ENCODE data around the gene TMC4. TPM values are rescaled to one million over a fixed set of nuclear protein-coding genes. Genes with fewer than 3 reads are reported as not detected.

TMC4 gene
- 0.09 and 0.28 TPM in 2 replicates for total RNA-seq

DNA sequence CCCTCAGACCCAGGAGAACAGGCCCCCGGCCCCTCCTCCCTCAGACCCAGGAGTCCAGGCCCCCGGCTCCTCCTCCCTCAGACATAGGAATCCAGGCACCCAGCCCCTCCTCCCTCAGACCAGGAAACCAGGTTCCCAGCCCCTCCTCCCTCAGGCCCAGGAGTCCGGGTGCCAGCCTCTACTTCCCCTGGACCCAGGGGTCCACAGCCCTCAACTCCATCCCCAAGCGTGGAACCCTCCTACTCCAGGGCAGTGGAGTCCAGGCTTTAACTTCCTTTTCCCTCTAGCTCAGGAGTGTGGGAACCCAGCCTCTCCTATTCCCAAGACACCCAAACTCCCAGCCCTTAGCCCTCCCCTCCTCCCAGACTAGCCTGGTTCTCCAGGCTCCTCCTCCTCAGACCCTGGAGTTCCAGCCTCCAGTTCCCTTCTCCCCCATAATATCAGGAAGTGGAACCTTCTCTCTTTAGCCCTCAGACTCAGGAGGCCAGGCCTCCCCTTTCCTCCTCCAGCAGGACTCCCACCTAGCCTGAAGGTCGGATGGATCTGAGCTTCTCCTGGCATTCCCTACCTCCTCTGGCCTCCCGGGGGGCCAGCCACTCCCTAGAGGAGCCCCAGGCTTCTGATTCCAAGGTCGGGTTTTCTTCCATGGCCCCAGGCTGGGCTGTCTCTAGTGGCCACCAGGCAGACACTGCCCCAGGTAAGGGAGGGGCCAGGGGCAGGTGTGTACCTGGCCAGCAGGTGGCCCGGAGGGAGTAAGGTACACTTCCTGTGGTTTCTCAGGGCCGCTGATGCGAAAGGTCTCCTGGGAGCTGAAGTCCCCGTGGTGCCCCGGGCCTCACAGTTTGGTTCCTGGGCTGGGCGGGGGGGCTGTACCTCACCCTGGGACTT lies at the start of gene TMC4:
Gene TMC4, minus strand, starts transcription at position 690 of the 888 bp plus-strand sequence. Its CDS starts 43 bp downstream, at position 647.

DNA sequence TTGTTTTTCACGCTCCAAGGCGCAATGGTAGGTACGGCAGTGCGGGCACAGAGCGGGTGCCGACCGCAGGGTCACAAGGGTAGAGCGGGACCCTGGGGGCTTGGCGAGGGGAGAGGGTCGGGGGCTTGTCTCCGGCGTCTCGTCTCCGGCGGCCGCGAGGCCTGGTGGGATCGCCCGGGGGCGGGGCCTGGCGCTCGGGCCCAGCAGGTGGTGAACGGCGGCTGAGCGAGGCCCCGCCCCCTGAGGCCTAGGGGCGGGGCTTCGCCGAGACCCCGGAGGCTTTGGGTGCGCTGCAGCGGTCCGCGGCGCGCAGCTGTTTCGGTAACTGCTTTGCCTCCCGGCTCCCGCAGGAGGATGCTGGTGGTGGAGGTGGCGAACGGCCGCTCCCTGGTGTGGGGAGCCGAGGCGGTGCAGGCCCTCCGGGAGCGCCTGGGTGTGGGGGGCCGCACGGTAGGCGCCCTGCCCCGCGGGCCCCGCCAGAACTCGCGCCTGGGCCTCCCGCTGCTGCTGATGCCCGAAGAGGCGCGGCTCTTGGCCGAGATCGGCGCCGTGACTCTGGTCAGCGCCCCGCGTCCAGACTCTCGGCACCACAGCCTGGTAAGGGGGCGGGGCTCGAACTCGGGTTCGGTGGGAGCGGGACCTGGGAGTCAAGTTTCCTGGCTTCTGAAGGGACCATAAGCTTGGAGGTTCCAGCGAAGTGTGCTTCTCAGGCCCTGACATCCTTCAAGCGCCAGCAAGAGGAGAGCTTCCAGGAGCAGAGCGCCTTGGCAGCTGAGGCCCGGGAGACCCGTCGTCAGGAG lies 18.3 kb upstream of the TMC4 start, which contains the start of gene TSEN34:
Gene TSEN34, plus strand, starts transcription at position 298 of the 800 bp plus-strand sequence. Its CDS starts 57 bp downstream, at position 355.

DNA sequence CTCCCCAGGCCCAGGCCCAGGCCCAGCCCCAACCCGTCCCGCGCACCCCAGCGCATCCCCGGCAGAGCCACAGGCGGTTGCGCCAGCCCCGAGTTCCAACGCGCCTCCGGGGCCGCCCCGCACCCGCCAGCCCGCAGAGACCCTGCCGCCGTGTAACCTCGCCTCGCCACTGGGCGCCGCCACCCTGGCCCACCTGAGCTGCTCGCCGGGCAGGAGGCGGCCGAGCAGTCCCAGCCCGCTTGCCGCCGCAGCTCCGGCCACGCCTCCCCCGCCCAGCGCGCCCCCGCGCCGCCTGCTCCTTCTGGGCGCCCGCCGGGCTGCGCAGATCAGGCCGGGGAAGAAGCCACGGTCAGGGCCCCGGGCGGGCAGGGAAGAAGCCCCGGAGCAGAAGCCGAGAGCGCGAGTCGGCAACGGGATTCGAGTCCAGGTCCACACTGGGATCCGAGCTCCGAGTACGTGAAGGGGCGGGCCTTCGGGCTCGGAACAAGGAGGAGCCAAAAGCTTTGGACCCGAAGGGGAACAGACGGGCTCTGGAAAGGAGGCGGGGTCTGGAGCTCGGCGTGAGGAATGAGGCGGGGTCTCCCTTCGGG lies 16.3 kb upstream of the TMC4 start, which contains the start of gene MBOAT7:
Gene MBOAT7, minus strand, starts transcription at position 436 of the 590 bp plus-strand sequence. CDS start 1,072 bp downstream, outside the sequence.

GRCh38 chr19:54159352-54160181 lies 13.4 kb downstream of the TMC4 start, which contains the start of gene LENG1:
Gene LENG1 (minus strand): TSS chr19:54159721. CDS start chr19:54159695, 26 bp downstream.

GRCh38 chr19:54137699-54138488 lies 35.1 kb downstream of the TMC4 start, which contains the start of gene CNOT3:
Gene CNOT3 (plus strand): TSS chr19:54137762. CDS start chr19:54142979, 5,217 bp downstream.

DNA sequence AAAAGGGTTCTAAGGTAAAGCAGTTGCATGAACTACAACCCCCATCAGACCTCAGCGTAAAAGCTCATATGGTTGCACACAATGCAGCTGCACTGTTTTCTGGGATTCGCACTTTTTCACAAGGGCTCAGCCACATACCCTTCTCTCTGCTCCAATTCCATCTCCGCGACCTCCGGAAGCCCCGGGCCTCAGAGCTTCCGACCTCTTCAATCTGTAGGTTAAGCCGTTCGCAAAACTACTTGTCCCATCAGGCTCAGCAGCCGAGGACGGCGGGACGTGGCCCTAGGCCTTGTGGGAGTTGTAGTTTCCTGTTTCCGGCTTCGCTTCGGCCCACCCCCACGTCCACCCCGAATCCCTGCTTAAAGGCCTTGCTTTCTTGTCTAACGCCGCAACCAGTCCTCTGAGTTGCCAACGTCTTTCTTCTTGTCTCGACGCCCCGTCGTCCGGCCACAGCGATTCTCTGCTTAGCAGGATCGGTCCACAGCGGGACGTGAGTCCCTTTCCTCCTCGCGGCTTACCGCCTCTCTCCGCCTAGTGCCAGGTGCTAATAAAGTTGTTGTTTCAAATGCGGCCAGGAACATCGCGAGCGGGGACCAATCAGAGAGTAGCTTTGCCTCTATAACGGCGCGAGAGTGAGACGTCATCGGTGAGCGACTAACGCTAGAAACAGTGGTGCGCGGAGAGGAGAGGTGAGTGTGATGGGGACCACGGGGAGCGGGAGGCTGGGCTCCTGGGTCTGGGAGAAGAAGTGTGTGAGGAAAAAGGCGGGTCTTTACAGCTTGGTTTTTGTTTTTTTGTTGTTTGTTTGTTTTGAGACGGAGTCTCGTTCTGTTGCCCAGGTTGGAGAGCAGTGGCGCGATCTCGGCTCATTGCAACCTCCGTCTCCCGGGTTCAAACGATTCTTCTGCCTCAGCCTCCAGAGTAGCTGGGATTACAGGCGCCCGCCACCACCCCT lies 57.6 kb downstream of the TMC4 start, which contains the start of the genes PRPF31 and TFPT:
Gene PRPF31, plus strand, starts transcription at position 646 of the 955 bp plus-strand sequence. CDS start 2,525 bp downstream, outside the sequence.
Gene TFPT, minus strand, starts transcription at position 549 of the 955 bp plus-strand sequence. Its CDS starts 388 bp downstream, at position 161.

Other genes starting within 250 kb of the TMC4 start
- 0.37 and 0.43 TPM in 2 replicates for gene CACNG8, start 210.2 kb downstream of the TMC4 start, total RNA-seq
- gene CACNG6, start 181.5 kb downstream of the TMC4 start, total RNA-seq: 0.83 and 2.3 TPM in 2 replicates
- gene VSTM1, start 109.3 kb downstream of the TMC4 start, total RNA-seq: not detected in 2 replicates
- not detected in 2 replicates for gene TARM1, start 91.8 kb downstream of the TMC4 start, total RNA-seq
- 0.14 and 0.18 TPM in 2 replicates for gene OSCAR, start 72.4 kb downstream of the TMC4 start, total RNA-seq
- 17.9 and 22.8 TPM in 2 replicates for gene NDUFA3, start 70.3 kb downstream of the TMC4 start, total RNA-seq
- gene TFPT, start 57.5 kb downstream of the TMC4 start, total RNA-seq: 18.5 and 19.3 TPM in 2 replicates
- gene PRPF31, start 57.4 kb downstream of the TMC4 start, total RNA-seq: 51.0 and 53.5 TPM in 2 replicates
- 5.3 and 6.5 TPM in 2 replicates for gene CNOT3, start 35.4 kb downstream of the TMC4 start, total RNA-seq
- gene LENG1, start 13.4 kb downstream of the TMC4 start, total RNA-seq: 6.5 and 7.2 TPM in 2 replicates
- gene MBOAT7, start 16.4 kb upstream of the TMC4 start, total RNA-seq: 24.7 and 36.4 TPM in 2 replicates
- 47.4 and 53.6 TPM in 2 replicates for gene TSEN34, start 18.1 kb upstream of the TMC4 start, total RNA-seq
- 3,148 and 3,177 TPM in 2 replicates for gene RPS9, start 27.7 kb upstream of the TMC4 start, total RNA-seq
- not detected in 2 replicates for gene LILRB3, start 49.8 kb upstream of the TMC4 start, total RNA-seq
- gene LILRA6, start 69.6 kb upstream of the TMC4 start, total RNA-seq: not detected in 2 replicates
- not detected in 2 replicates for gene LILRB5, start 84.1 kb upstream of the TMC4 start, total RNA-seq
- gene LILRB2, start 108.0 kb upstream of the TMC4 start, total RNA-seq: not detected in 2 replicates
- not detected in 2 replicates for gene LILRA5, start 140.0 kb upstream of the TMC4 start, total RNA-seq
- not detected in 2 replicates for gene LILRA4, start 166.0 kb upstream of the TMC4 start, total RNA-seq
- not detected in 2 replicates for gene LAIR1, start 191.8 kb upstream of the TMC4 start, total RNA-seq
- not detected in 2 replicates for gene TTYH1, start 242.3 kb upstream of the TMC4 start, total RNA-seq

All from smooth muscle cell of bladder (primary cell).